B cell (primary cell): ENCODE data around the gene SYNJ2. TPM values are rescaled to one million over a fixed set of nuclear protein-coding genes. Genes with fewer than 3 reads are reported as not detected.

Experiments used
- ATAC-seq: fragments of 200-7000 bp; cut with Tn5 transposase; one replicate; pipeline ENCODE4 v1.10.0; 2021; ENCODE audit warnings: low read depth, mild to moderate bottlenecking, moderate number of reproducible peaks, moderate library complexity
- CTCF ChIA-PET: fragments of 350-600 bp; sonication (Branson Sonifier 250); formaldehyde crosslinking; loops from one replicate; lab custom pipeline; 2021; ENCODE audit warnings: antibody characterized with exemption, inconsistent platforms; lab: Charles Lee
- POLR2A ChIA-PET: fragments of 350-600 bp; sonication (Branson Sonifier 250); formaldehyde crosslinking; loops from one replicate; lab custom pipeline; 2021; ENCODE audit warnings: antibody characterized with exemption; lab: Charles Lee
- DNase-seq: peaks from one replicate; pipeline ENCODE4 v3.0.0; 2013
- H2AFZ ChIP-seq: 2 replicates; pipeline ENCODE4 v1.6.1; 2012; ENCODE audit warnings: mild to moderate bottlenecking, low read depth, low read length; ENCODE audit not compliant: insufficient read depth, poor library complexity, severe bottlenecking
- H3K27ac ChIP-seq, 2 donors: 1 replicate in 1 of 2; 2 replicates in 1 of 2; pipeline ENCODE4 v1.5.1; 2012 to 2013; ENCODE audit warnings: low read length in 2 of 2, mild to moderate bottlenecking in 2 of 2, moderate library complexity in 1 of 2
- H3K27me3 ChIP-seq, 4 experiments: fragments of 200-600 bp in 1 of 4; sonication (generic) in 1 of 4; replicated peaks in 1 of 4; 1 replicate in 2 of 4; 2 replicates in 2 of 4; pipeline versions ENCODE4 v1.6.1 to v1.7.0; 2013 to 2016; ENCODE audit warnings: low read length in 3 of 4, mild to moderate bottlenecking in 2 of 4, mixed read lengths in 1 of 4, moderate library complexity in 1 of 4; ENCODE audit not compliant: insufficient read depth in 4 of 4, control insufficient read depth in 3 of 4; ENCODE audit errors: control extremely low read depth in 1 of 4
- H3K36me3 ChIP-seq, 2 experiments: replicated peaks in 1 of 2; 1 replicate in 1 of 2; 2 replicates in 1 of 2; pipeline versions ENCODE4 v1.6.1 to v1.7.1; 2013; ENCODE audit warnings: low read length in 1 of 2; ENCODE audit not compliant: insufficient read depth in 2 of 2, control insufficient read depth in 1 of 2; ENCODE audit errors: control extremely low read depth in 1 of 2, extremely low read depth in 1 of 2
- H3K4me1 ChIP-seq, 2 donors: fragments of 200-600 bp in 1 of 2; sonication (generic) in 1 of 2; 1 replicate in 1 of 2; 2 replicates in 1 of 2; pipeline versions ENCODE4 v1.5.1 to v1.6.1; 2013 to 2017; ENCODE audit warnings: low read length in 2 of 2; ENCODE audit not compliant: control insufficient read depth in 2 of 2, insufficient read depth in 2 of 2
- H3K4me2 ChIP-seq: replicated peaks from 2 replicates; pipeline ENCODE3; 2012; ENCODE audit warnings: mild to moderate bottlenecking, low read depth, low read length; ENCODE audit not compliant: poor library complexity, severe bottlenecking
- H3K4me3 ChIP-seq, 5 experiments: fragments of 200-600 bp in 1 of 5; sonication (generic) in 1 of 5; 1 replicate in 3 of 5; 2 replicates in 2 of 5; pipeline versions ENCODE4 v1.5.1 to v1.7.0; 2011 to 2016; ENCODE audit warnings: low read length in 4 of 5, mild to moderate bottlenecking in 4 of 5, low read depth in 2 of 5, control low read depth in 1 of 5, moderate library complexity in 1 of 5; ENCODE audit not compliant: insufficient read depth in 1 of 5; ENCODE audit errors: control extremely low read depth in 1 of 5, extremely low read depth in 1 of 5
- H3K79me2 ChIP-seq: fragments of 200-600 bp; sonication (generic); one replicate; pipeline ENCODE4 v1.6.0; 2016; ENCODE audit warnings: low read length; ENCODE audit not compliant: control insufficient read depth, insufficient read depth
- H3K9ac ChIP-seq: fragments of 200-600 bp; sonication (generic); 2 replicates; pipeline ENCODE4 v1.6.1; 2017; ENCODE audit warnings: mild to moderate bottlenecking, low read length, moderate library complexity
- H3K9me3 ChIP-seq, 3 donors: one replicate each; pipeline versions ENCODE4 v1.6.1 to v1.7.1; 2013; ENCODE audit warnings: low read length in 2 of 3; ENCODE audit not compliant: control insufficient read depth in 2 of 3, insufficient read depth in 1 of 3; ENCODE audit errors: control extremely low read depth in 1 of 3
- H4K20me1 ChIP-seq: 2 replicates; pipeline ENCODE4 v1.6.0; 2012; ENCODE audit warnings: mild to moderate bottlenecking, low read length; ENCODE audit not compliant: insufficient read depth, control insufficient read depth, poor library complexity, severe bottlenecking
- H3K27ac Mint-ChIP-seq: one replicate; pipeline ENCODE4 v1.8.0; 2021; ENCODE audit warnings: mixed read lengths
- H3K27me3 Mint-ChIP-seq: one replicate; pipeline ENCODE4 v1.8.0; 2021; ENCODE audit warnings: mixed read lengths
- H3K4me1 Mint-ChIP-seq: one replicate; pipeline ENCODE4 v1.8.0; 2021; ENCODE audit warnings: mixed read lengths
- H3K4me3 Mint-ChIP-seq: one replicate; pipeline ENCODE4 v1.8.0; 2021; ENCODE audit warnings: mixed read lengths
- H3K9me3 Mint-ChIP-seq: one replicate; pipeline ENCODE4 v1.8.0; 2022; ENCODE audit warnings: mixed read lengths; ENCODE audit not compliant: insufficient read depth
- CTCF ChIP-seq: fragments of 200-600 bp; IDR thresholded peaks from one replicate; pipeline ENCODE4 v1.8.0; 2022; ENCODE audit warnings: antibody characterized with exemption, mild to moderate bottlenecking
- EZH2 ChIP-seq: IDR thresholded peaks from 2 replicates; pipeline ENCODE4 v1.6.1; 2012; ENCODE audit warnings: borderline replicate concordance, low read depth, mild to moderate bottlenecking, moderate library complexity, low read length; ENCODE audit not compliant: insufficient read depth, poor library complexity, severe bottlenecking
- WGBS: methylation state at CpG from one replicate; pipeline ENCODE4 v1.1.5; 2013; ENCODE audit warnings: missing lambda C conversion rate; ENCODE audit not compliant: insufficient coverage; 5-methylcytosine and 5-hydroxymethylcytosine counted together
- intact Hi-C: fragments of 100-400 bp; cut with micrococcal nuclease; formaldehyde crosslinking; loops from one replicate; pipeline ENCODE4 v1.10.0; 2022
- polyA plus RNA-seq: library from polyadenylated mRNA; depleted of rRNA; stranded (reverse); fragments of >200 nt; gene quantifications from 2 replicates; pipeline ENCODE4 v1.2.3, GENCODE V29; 2012
- total RNA-seq, 2 donors: library from RNA; stranded (reverse); fragments of 120-200 nt in 1 of 2; gene quantifications; 1 replicate in 1 of 2; 2 replicates in 1 of 2; pipeline versions ENCODE4 v1.2.3 to v1.2.4, GENCODE V29; 2013 to 2022

The SYNJ2 gene
- total and polyA plus RNA-seq, 2 donors (not counting 1 experiment from before 2014, with no cell fraction given) = 5.2 to 11.4 TPM

- no peak overlapping the region for H3K27ac ChIP-seq
- TF ChIP-seq CTCF = no peak
- no peak for TF ChIP-seq EZH2
- no peak for ATAC-seq
- no peak overlapping the region for H3K9ac ChIP-seq
- Mint-ChIP-seq H3K4me1 (peaks cover 29% of the 10 kb centered on the region), H3K9me3 (no peaks in the 10 kb centered on the region), H3K4me3 (no peak overlapping the region), H3K27me3 (no peaks in the 10 kb centered on the region), H3K27ac (no peak overlapping the region)
- CTCF ChIA-PET = interaction anchor here (1.2 kb wide), 1 partner anchor 888 kb away, joined by 5 read pairs; no protein-coding TSS in a partner anchor
- H3K79me2 ChIP-seq = peaks cover 14% of the 10 kb centered on the region
- POLR2A ChIA-PET = interaction anchor here (0.6 kb wide), 1 partner anchor 19 kb away, joined by 3 read pairs; no protein-coding TSS in a partner anchor
- WGBS = 100% methylated on average over 10 of the region's 20 CpGs
- H3K36me3 ChIP-seq = peaks cover 0 to 22% of the 10 kb centered on the region in 2 experiments
- DNase-seq = no peak
- H3K4me2 ChIP-seq = no peak overlapping the region
- no peaks in the 10 kb centered on the region for H3K9me3 ChIP-seq
- no peaks in the 10 kb centered on the region for H3K27me3 ChIP-seq
- H2AFZ ChIP-seq = no peak overlapping the region
- peaks cover 0 to 4% of the 10 kb centered on the region in 2 donors for H3K4me1 ChIP-seq
- no peak overlapping the region for H3K4me3 ChIP-seq
- no peaks in the 10 kb centered on the region for H4K20me1 ChIP-seq
- intact Hi-C loops = no loop called here
These were observed 35.1 kb downstream of the SYNJ2 start for GRCh38 chr6:158016571-158017383.

- H3K27ac Mint-ChIP-seq = no peak overlapping the region
- peaks cover 0 to 22% of the 10 kb centered on the region in 2 experiments for H3K36me3 ChIP-seq
- H3K27me3 Mint-ChIP-seq = no peaks in the 10 kb centered on the region
- no peaks in the 10 kb centered on the region for H3K27me3 ChIP-seq
- H3K4me1 ChIP-seq = peaks cover 0 to 4% of the 10 kb centered on the region in 2 donors
- H3K4me3 ChIP-seq = no peak overlapping the region
- no peak overlapping the region for H3K27ac ChIP-seq
- ChIA-PET POLR2A (no interaction called here), CTCF (interaction anchor here (1.2 kb wide), 1 partner anchor 889 kb away, joined by 5 read pairs; no protein-coding TSS in a partner anchor)
- H3K4me1 Mint-ChIP-seq = peaks cover 23% of the 10 kb centered on the region
- ATAC-seq (no peak), DNase-seq (no peak)
- H3K9me3 Mint-ChIP-seq = no peaks in the 10 kb centered on the region
- intact Hi-C loops = no loop called here
- no peak for TF ChIP-seq CTCF
- TF ChIP-seq EZH2 = no peak
- H3K4me2 ChIP-seq = no peak overlapping the region
- H4K20me1 ChIP-seq = no peaks in the 10 kb centered on the region
- peaks cover 6% of the 10 kb centered on the region for H3K79me2 ChIP-seq
- H3K9me3 ChIP-seq = no peaks in the 10 kb centered on the region
- H3K4me3 Mint-ChIP-seq = no peak overlapping the region
- H3K9ac ChIP-seq = no peak overlapping the region
- WGBS = 98% methylated on average over 12 of the region's 13 CpGs
- H2AFZ ChIP-seq = no peak overlapping the region
These were observed 36.0 kb downstream of the SYNJ2 start for GRCh38 chr6:158017621-158018040.
